ENCODE measurements around the gene PKD2L1.
"Not testable (repeated sequence)": the region's sequence is repeated elsewhere in the genome, so short reads cannot be mapped to it uniquely, and the experiment has no call there.

PKD2L1 gene

GRCh38 chr10:100304414-100304813, 25.6 kb downstream of the PKD2L1 start:
- peaks cover 10% of the 10 kb centered on the region for H3K27me3 ChIP-seq (ENCODE audit: insufficient read depth, low read length, poor library complexity)
- no peak for DNase-seq

GRCh38 chr10:100303724-100304319, 26.2 kb downstream of the PKD2L1 start:
- Histone ChIP-seq H3K4me2 (ENCODE audit: insufficient read depth, low read length) (no peak overlapping the region), H3K9ac (ENCODE audit: low read depth, low read length) (no peak overlapping the region)
- DNase-seq = no peak

More at GRCh38 chr10:100304414-100304813, 25.6 kb downstream of the PKD2L1 start:
- Histone ChIP-seq H3K4me3 (ENCODE audit: low read depth in 1 of 2, low read length in 2 of 2) (no peak overlapping the region), H3K4me1 (ENCODE audit: insufficient read depth, low read length) (no peaks in the 10 kb centered on the region), H3K79me2 (ENCODE audit: insufficient read depth, low read length) (no peaks in the 10 kb centered on the region), H3K4me2 (ENCODE audit: insufficient read depth, low read length) (no peak overlapping the region), H2AFZ (ENCODE audit: low read depth, low read length) (no peak overlapping the region), H3K9ac (ENCODE audit: low read depth, low read length) (no peak overlapping the region), H3K27ac (ENCODE audit: low read length) (no peak overlapping the region), H4K20me1 (ENCODE audit: insufficient read depth, low read length) (no peaks in the 10 kb centered on the region), H3K9me3 (ENCODE audit: insufficient read depth, low read length, severe bottlenecking) (no peaks in the 10 kb centered on the region), H3K36me3 (ENCODE audit: insufficient read depth, low read length) (no peaks in the 10 kb centered on the region)
- ATAC-seq (ENCODE audit: insufficient read depth, low read depth) = no peak
- TF ChIP-seq EZH2 (IDR thresholded peaks at IDR 0.05; ENCODE audit: borderline replicate concordance, low read depth, low read length, severe bottlenecking) (no peak), CTCF (IDR thresholded peaks at IDR 0.05; ENCODE audit: borderline replicate concordance, extremely low read depth, low read length, poor library complexity, severe bottlenecking) (no peak)

GRCh38 chr10:100301123-100301522, 28.9 kb downstream of the PKD2L1 start:
- H3K9ac ChIP-seq (ENCODE audit: low read depth, low read length); H3K36me3 ChIP-seq (ENCODE audit: insufficient read depth, low read length); DNase-seq; H3K9me3 ChIP-seq (ENCODE audit: insufficient read depth, low read length, severe bottlenecking); H3K27ac ChIP-seq (ENCODE audit: low read length); H3K79me2 ChIP-seq (ENCODE audit: insufficient read depth, low read length); H3K27me3 ChIP-seq (ENCODE audit: insufficient read depth, low read length, poor library complexity); ATAC-seq (ENCODE audit: insufficient read depth, low read depth); H2AFZ ChIP-seq (ENCODE audit: low read depth, low read length); H3K4me2 ChIP-seq (ENCODE audit: insufficient read depth, low read length); H4K20me1 ChIP-seq (ENCODE audit: insufficient read depth, low read length); H3K4me1 ChIP-seq (ENCODE audit: insufficient read depth, low read length); H3K4me3 ChIP-seq (ENCODE audit: low read depth in 1 of 2, low read length in 2 of 2): not testable (repeated sequence)

More at GRCh38 chr10:100303724-100304319, 26.2 kb downstream of the PKD2L1 start:
- H3K79me2 ChIP-seq (ENCODE audit: insufficient read depth, low read length) = no peaks in the 10 kb centered on the region
- H3K4me3 ChIP-seq (ENCODE audit: low read depth in 1 of 2, low read length in 2 of 2) = no peak overlapping the region
- no peak overlapping the region for H2AFZ ChIP-seq (ENCODE audit: low read depth, low read length)
- no peaks in the 10 kb centered on the region for H4K20me1 ChIP-seq (ENCODE audit: insufficient read depth, low read length)
- ATAC-seq (ENCODE audit: insufficient read depth, low read depth) = no peak
- no peaks in the 10 kb centered on the region for H3K9me3 ChIP-seq (ENCODE audit: insufficient read depth, low read length, severe bottlenecking)
- H3K27me3 ChIP-seq (ENCODE audit: insufficient read depth, low read length, poor library complexity) = peaks cover 10% of the 10 kb centered on the region
- H3K4me1 ChIP-seq (ENCODE audit: insufficient read depth, low read length) = no peaks in the 10 kb centered on the region
- TF ChIP-seq CTCF (IDR thresholded peaks at IDR 0.05; ENCODE audit: borderline replicate concordance, extremely low read depth, low read length, poor library complexity, severe bottlenecking) = peak; percentile 52
- TF ChIP-seq EZH2 (IDR thresholded peaks at IDR 0.05; ENCODE audit: borderline replicate concordance, low read depth, low read length, severe bottlenecking) = no peak
- no peak overlapping the region for H3K27ac ChIP-seq (ENCODE audit: low read length)
- no peaks in the 10 kb centered on the region for H3K36me3 ChIP-seq (ENCODE audit: insufficient read depth, low read length)

- no peaks in the 10 kb centered on the region for H4K20me1 ChIP-seq (ENCODE audit: insufficient read depth, low read length)
- no peaks in the 10 kb centered on the region for H3K36me3 ChIP-seq (ENCODE audit: insufficient read depth, low read length)
- peaks cover 4% of the 10 kb centered on the region for H3K27me3 ChIP-seq (ENCODE audit: insufficient read depth, low read length, poor library complexity)
- ATAC-seq (ENCODE audit: insufficient read depth, low read depth) = no peak
- H3K27ac ChIP-seq (ENCODE audit: low read length) = no peak overlapping the region
- no peak overlapping the region for H3K4me2 ChIP-seq (ENCODE audit: insufficient read depth, low read length)
- H3K9me3 ChIP-seq (ENCODE audit: insufficient read depth, low read length, severe bottlenecking) = no peaks in the 10 kb centered on the region
- no peaks in the 10 kb centered on the region for H3K4me1 ChIP-seq (ENCODE audit: insufficient read depth, low read length)
- H3K4me3 ChIP-seq (ENCODE audit: low read depth in 1 of 2, low read length in 2 of 2) = no peak overlapping the region
- H3K79me2 ChIP-seq (ENCODE audit: insufficient read depth, low read length) = no peaks in the 10 kb centered on the region
- no peak for DNase-seq
- H2AFZ ChIP-seq (ENCODE audit: low read depth, low read length) = no peak overlapping the region
- no peak for TF ChIP-seq CTCF (IDR thresholded peaks at IDR 0.05; ENCODE audit: borderline replicate concordance, extremely low read depth, low read length, poor library complexity, severe bottlenecking)
- TF ChIP-seq EZH2 (IDR thresholded peaks at IDR 0.05; ENCODE audit: borderline replicate concordance, low read depth, low read length, severe bottlenecking) = no peak
- no peak overlapping the region for H3K9ac ChIP-seq (ENCODE audit: low read depth, low read length)
Measured at GRCh38 chr10:100297242-100297641, 32.8 kb downstream of the PKD2L1 start.
